Gastroesophageal sphincter (tissue), 4 donors: ENCODE measurements around the gene COL18A1. TPM values are rescaled to one million over a fixed set of nuclear protein-coding genes. Genes with fewer than 3 reads are reported as not detected.

Experiments used
- ATAC-seq: fragments of 150-250 bp; one replicate; pipeline ENCODE4 v1.9.1; 2016; ENCODE audit warnings: mild to moderate bottlenecking, moderate library complexity
- H3K27ac ChIP-seq, 4 donors: fragments of 200-600 bp; sonication (generic) in 3 of 4; 1 replicate in 3 of 4; 2 replicates in 1 of 4; pipeline ENCODE4 v1.5.1; 2016 to 2019
- H3K27me3 ChIP-seq: fragments of 200-600 bp; sonication (generic); one replicate; pipeline ENCODE4 v1.5.1; 2019
- H3K36me3 ChIP-seq, 2 donors: fragments of 200-600 bp; sonication (generic); one replicate each; pipeline ENCODE4 v1.5.1; 2019; ENCODE audit warnings: control low read depth in 1 of 2
- H3K4me1 ChIP-seq, 3 donors: fragments of 200-600 bp; sonication (generic); 1 replicate in 2 of 3; 2 replicates in 1 of 3; pipeline ENCODE4 v1.5.1; 2016 to 2019; ENCODE audit warnings: control low read depth in 2 of 3
- H3K4me3 ChIP-seq, 2 donors: fragments of 200-600 bp; sonication (generic); one replicate each; pipeline ENCODE4 v1.5.1; 2019; ENCODE audit warnings: mild to moderate bottlenecking in 1 of 2, moderate library complexity in 1 of 2
- H3K9me3 ChIP-seq, 3 donors: fragments of 200-600 bp; sonication (generic); one replicate each; pipeline ENCODE4 v1.5.1; 2017 to 2019; ENCODE audit warnings: control low read depth in 2 of 3
- CTCF ChIP-seq, 4 experiments: fragments of 200-600 bp in 2 of 4; fragments of 450-650 bp in 2 of 4; sonication (generic) in 1 of 4; IDR thresholded peaks; one replicate each; pipeline ENCODE4 v1.5.1; 2017 to 2019; ENCODE audit warnings: antibody characterized with exemption in 4 of 4, mild to moderate bottlenecking in 2 of 4, moderate library complexity in 2 of 4
- EP300 ChIP-seq: sonication (generic); formaldehyde crosslinking; IDR thresholded peaks from one replicate; pipeline ENCODE4 v1.6.1; 2017; ENCODE audit warnings: antibody characterized with exemption, mild to moderate bottlenecking
- POLR2A ChIP-seq, 2 donors: fragments of 450-650 bp; IDR thresholded peaks; one replicate each; pipeline ENCODE4 v1.6.1; 2017; ENCODE audit warnings: antibody characterized with exemption in 2 of 2, mild to moderate bottlenecking in 2 of 2, moderate library complexity in 1 of 2
- POLR2AphosphoS5 ChIP-seq: sonication (generic); formaldehyde crosslinking; IDR thresholded peaks from one replicate; pipeline ENCODE4 v1.6.1; 2017; ENCODE audit warnings: antibody characterized with exemption
- WGBS, 2 donors: methylation state at CpG; one replicate each; pipeline ENCODE4 v1.1.5; 2018; ENCODE audit warnings: low coverage in 1 of 2; 5-methylcytosine and 5-hydroxymethylcytosine counted together
- total RNA-seq, 4 donors: library from RNA; depleted of rRNA; stranded (reverse); fragments of >200 nt; gene quantifications; one replicate each; pipeline ENCODE4 v1.1.0, GENCODE V29; 2016

Gene COL18A1
- total RNA-seq, 4 donors from 2014 or later: 69.3 to 116 (median 78.4) TPM

- no peak for TF ChIP-seq CTCF (IDR thresholded peaks at IDR 0.05)
- no peak for TF ChIP-seq EP300
- no peak for TF ChIP-seq POLR2A (IDR thresholded peaks at IDR 0.05)
- TF ChIP-seq POLR2AphosphoS5: no peak
- no peaks in the 10 kb centered on the region for H3K27me3 ChIP-seq
- no peaks in the 10 kb centered on the region for H3K4me1 ChIP-seq
- H3K36me3 ChIP-seq: peaks cover 0 to 16% of the 10 kb centered on the region in 2 donors
- no peaks in the 10 kb centered on the region for H3K9me3 ChIP-seq
- WGBS, 2 donors: 100% methylated on average over 1 of the region's 28 CpGs; no CpG with 5 or more reads in 1 of the 2 donors
- H3K4me3 ChIP-seq: no peak overlapping the region
- ATAC-seq: no peak
- no peak overlapping the region for H3K27ac ChIP-seq
Measured at GRCh38 chr21:45534636-45535331, 129.8 kb downstream of the COL18A1 start.

- WGBS, 2 donors: 87% methylated on average over 8 of the region's 34 CpGs; no CpG with 5 or more reads in 1 of the 2 donors
- no peak for ATAC-seq
- H3K4me3 ChIP-seq: no peak overlapping the region
- no peak overlapping the region for H3K27ac ChIP-seq
- H3K9me3 ChIP-seq: no peaks in the 10 kb centered on the region
- H3K27me3 ChIP-seq: no peaks in the 10 kb centered on the region
- TF ChIP-seq POLR2A (IDR thresholded peaks at IDR 0.05): no peak
- no peak for TF ChIP-seq CTCF (IDR thresholded peaks at IDR 0.05)
- no peak for TF ChIP-seq EP300
- no peak for TF ChIP-seq POLR2AphosphoS5
- H3K36me3 ChIP-seq: peaks cover 0 to 13% of the 10 kb centered on the region in 2 donors
- no peaks in the 10 kb centered on the region for H3K4me1 ChIP-seq
Measured at GRCh38 chr21:45535341-45536081, 130.5 kb downstream of the COL18A1 start.

- WGBS, 2 donors: 84 to 100% methylated on average over 2 to 9 of the region's 31 CpGs
- TF ChIP-seq POLR2A (IDR thresholded peaks at IDR 0.05) (no peak), POLR2AphosphoS5 (no peak), CTCF (IDR thresholded peaks at IDR 0.05) (no peak), EP300 (no peak)
- no peaks in the 10 kb centered on the region for H3K27me3 ChIP-seq
- peaks cover 0 to 6% of the 10 kb centered on the region in 2 donors for H3K36me3 ChIP-seq
- H3K27ac ChIP-seq: no peak overlapping the region
- ATAC-seq: no peak
- H3K4me1 ChIP-seq: peaks cover 0 to 5% (median 3%) of the 10 kb centered on the region in 3 donors
- no peak overlapping the region for H3K4me3 ChIP-seq
- H3K9me3 ChIP-seq: no peaks in the 10 kb centered on the region
Measured at GRCh38 chr21:45536301-45537081, 131.5 kb downstream of the COL18A1 start.

GRCh38 chr21:45537111-45537745 lies 132.3 kb downstream of the COL18A1 start:
- WGBS, 2 donors: 90% methylated on average over 6 of the region's 37 CpGs; no CpG with 5 or more reads in 1 of the 2 donors
- TF ChIP-seq POLR2A (IDR thresholded peaks at IDR 0.05) (no peak), CTCF (IDR thresholded peaks at IDR 0.05) (no peak), POLR2AphosphoS5 (no peak), EP300 (no peak)
- Histone ChIP-seq H3K36me3 (no peaks in the 10 kb centered on the region), H3K4me1 (peaks cover 0 to 11% (median 6%) of the 10 kb centered on the region in 3 donors), H3K9me3 (no peaks in the 10 kb centered on the region), H3K4me3 (no peak overlapping the region), H3K27me3 (no peaks in the 10 kb centered on the region), H3K27ac (no peak overlapping the region)
- no peak for ATAC-seq
